Measurements from ENCODE around the gene BRCA1.

BRCA1 gene

GRCh38 chr17:43028221-43028861 is 96.8 kb downstream of the BRCA1 start:
- no peak for TF ChIP-seq ZNF274 (IDR thresholded peaks at IDR 0.05; ENCODE audit: low read depth, low read length)
- H3K4me3 ChIP-seq (ENCODE audit: low read length), result no peak overlapping the region

GRCh38 chr17:43027091-43028032 is 97.8 kb downstream of the BRCA1 start:
- TF ChIP-seq ZNF274 (IDR thresholded peaks at IDR 0.05; ENCODE audit: low read depth, low read length), result no peak
- no peak overlapping the region for H3K4me3 ChIP-seq (ENCODE audit: low read length)

GRCh38 chr17:43026595-43026994 is 98.6 kb downstream of the BRCA1 start:
- no peak for TF ChIP-seq ZNF274 (IDR thresholded peaks at IDR 0.05; ENCODE audit: low read depth, low read length)
- H3K4me3 ChIP-seq (ENCODE audit: low read length), result no peak overlapping the region

GRCh38 chr17:43025766-43026537 is 99.2 kb downstream of the BRCA1 start:
- no peak overlapping the region for H3K4me3 ChIP-seq (ENCODE audit: low read length)
- TF ChIP-seq ZNF274 (IDR thresholded peaks at IDR 0.05; ENCODE audit: low read depth, low read length), result no peak

GRCh38 chr17:43025290-43025657 is 99.9 kb downstream of the BRCA1 start:
- no peak overlapping the region for H3K4me3 ChIP-seq (ENCODE audit: low read length)
- no peak for TF ChIP-seq ZNF274 (IDR thresholded peaks at IDR 0.05; ENCODE audit: low read depth, low read length)

GRCh38 chr17:43024407-43025289 is 100.5 kb downstream of the BRCA1 start, which contains the start of gene RND2:
Gene RND2, plus strand, starts transcription at chr17:43025231. Its CDS starts 117 bp downstream, at chr17:43025348.
- peak within 1 kb of the TSS; percentile 58 for H3K4me3 ChIP-seq (ENCODE audit: low read length)
- TF ChIP-seq ZNF274 (IDR thresholded peaks at IDR 0.05; ENCODE audit: low read depth, low read length), result no peak

- peak within 1 kb of the TSS; percentile 63 for H3K4me3 ChIP-seq (ENCODE audit: low read length)
- no peak for TF ChIP-seq ZNF274 (IDR thresholded peaks at IDR 0.05; ENCODE audit: low read depth, low read length)
These were observed 103.2 kb downstream of the BRCA1 start, which contains the start of gene VAT1 for GRCh38 chr17:43021741-43022512. Gene VAT1, minus strand, starts transcription at chr17:43022385. Its CDS starts 63 bp downstream, at chr17:43022322.

GRCh38 chr17:43020789-43021740 is 104.1 kb downstream of the BRCA1 start:
- H3K4me3 ChIP-seq (ENCODE audit: low read length), result peak overlapping the region; percentile 63
- no peak for TF ChIP-seq ZNF274 (IDR thresholded peaks at IDR 0.05; ENCODE audit: low read depth, low read length)

- H3K4me3 ChIP-seq (ENCODE audit: low read length), result no peak overlapping the region
- TF ChIP-seq ZNF274 (IDR thresholded peaks at IDR 0.05; ENCODE audit: low read depth, low read length), result no peak
These were observed 105.0 kb downstream of the BRCA1 start for GRCh38 chr17:43020030-43020621.

GRCh38 chr17:43019418-43019817 is 105.7 kb downstream of the BRCA1 start:
- no peak overlapping the region for H3K4me3 ChIP-seq (ENCODE audit: low read length)
- no peak for TF ChIP-seq ZNF274 (IDR thresholded peaks at IDR 0.05; ENCODE audit: low read depth, low read length)

- TF ChIP-seq ZNF274 (IDR thresholded peaks at IDR 0.05; ENCODE audit: low read depth, low read length), result no peak
- H3K4me3 ChIP-seq (ENCODE audit: low read length), result no peak overlapping the region
These were observed 106.2 kb downstream of the BRCA1 start for GRCh38 chr17:43018932-43019331.
